SU-DHL-6 (cell line): ENCODE data around the gene SMC4.

ENCODE experiments used
- H2AFZ ChIP-seq: fragments of 200-600 bp; sonication (generic); 2 replicates; pipeline ENCODE4 v1.6.1; 2014; ENCODE audit warnings: low read depth, mild to moderate bottlenecking, moderate library complexity, mixed read lengths, antibody characterized with exemption, low read length; ENCODE audit not compliant: severe bottlenecking
- H3F3A ChIP-seq: fragments of 200-600 bp; shearing (Covaris generic); 2 replicates; pipeline ENCODE4 v1.6.0; 2016; ENCODE audit warnings: antibody characterized with exemption, mild to moderate bottlenecking; ENCODE audit not compliant: insufficient read depth
- H3K27ac ChIP-seq: fragments of 200-600 bp; sonication (generic); 2 replicates; pipeline ENCODE4 v1.5.1; 2016; ENCODE audit warnings: low read depth, mild to moderate bottlenecking, low read length, moderate library complexity, mixed read lengths
- H3K27me3 ChIP-seq: fragments of 200-600 bp; sonication (generic), shearing (Covaris generic); 2 replicates; pipeline ENCODE4 v1.6.0; 2014; ENCODE audit warnings: mild to moderate bottlenecking, low read length
- H3K36me3 ChIP-seq: fragments of 200-600 bp; sonication (generic); 2 replicates; pipeline ENCODE4 v1.6.1; 2014; ENCODE audit warnings: mild to moderate bottlenecking, low read length, mixed read lengths
- H3K4me2 ChIP-seq: fragments of 300-600, 200-600 bp; shearing (Covaris generic), sonication (generic); 2 replicates; pipeline ENCODE4 v1.6.0; 2014; ENCODE audit warnings: low read length, low read depth, mild to moderate bottlenecking; ENCODE audit not compliant: poor library complexity, severe bottlenecking
- H3K4me3 ChIP-seq: fragments of 200-600 bp; sonication (generic); 2 replicates; pipeline ENCODE4 v1.5.1; 2014; ENCODE audit warnings: antibody characterized with exemption, low read length, mild to moderate bottlenecking, mixed read lengths; ENCODE audit not compliant: insufficient read depth, poor library complexity, severe bottlenecking
- H3K79me2 ChIP-seq: fragments of 200-600 bp; sonication (generic); 2 replicates; pipeline ENCODE4 v1.6.1; 2014; ENCODE audit warnings: mild to moderate bottlenecking, low read length, moderate library complexity; ENCODE audit not compliant: insufficient read depth
- H3K9ac ChIP-seq: fragments of 200-600 bp; sonication (generic); 2 replicates; pipeline ENCODE4 v1.7.0; 2014; ENCODE audit warnings: mild to moderate bottlenecking, low read length
- H3K9me2 ChIP-seq: fragments of 200-600 bp; sonication (generic); replicated peaks from 2 replicates; pipeline ENCODE4 v1.6.1; 2014; ENCODE audit warnings: low read length; ENCODE audit not compliant: insufficient read depth
- H3K9me3 ChIP-seq: fragments of 200-600 bp; sonication (generic); 2 replicates; pipeline ENCODE4 v1.6.1; 2014; ENCODE audit warnings: low read length, mixed read lengths; ENCODE audit not compliant: insufficient read depth
- H4K20me1 ChIP-seq: fragments of 200-600 bp; sonication (generic); 2 replicates; pipeline ENCODE4 v1.6.1; 2014; ENCODE audit warnings: low read depth, mild to moderate bottlenecking, antibody characterized with exemption, low read length, moderate library complexity, mixed read lengths
- CTCF ChIP-seq: fragments of 200-600 bp; sonication (generic); IDR thresholded peaks from one replicate; pipeline ENCODE4 v1.5.1; 2017; ENCODE audit warnings: antibody characterized with exemption, mild to moderate bottlenecking, low read length, moderate library complexity; ENCODE audit not compliant: insufficient read depth, poor library complexity, severe bottlenecking
- EZH2phosphoT487 ChIP-seq: fragments of 200-600 bp; sonication (generic), shearing (Covaris generic); conservative IDR thresholded peaks from 2 replicates; pipeline ENCODE4 v1.6.1; 2018; ENCODE audit warnings: mild to moderate bottlenecking, antibody characterized with exemption, low read length, moderate library complexity, mixed read lengths

SMC4 gene

GRCh38 chr3:160470181-160470580 lies 70.7 kb downstream of the SMC4 start:
- Histone ChIP-seq H4K20me1 (no peaks in the 10 kb centered on the region), H3K27ac (no peak overlapping the region), H3K36me3 (no peaks in the 10 kb centered on the region), H3K4me3 (no peak overlapping the region), H3K79me2 (no peaks in the 10 kb centered on the region), H3K9me2 (no peaks in the 10 kb centered on the region), H2AFZ (no peak overlapping the region), H3K9ac (no peak overlapping the region), H3K4me2 (no peak overlapping the region), H3K9me3 (peaks cover 18% of the 10 kb centered on the region; the same call in 1 of the 2 replicates), H3F3A (no peaks in the 10 kb centered on the region), H3K27me3 (peaks cover 3% of the 10 kb centered on the region; the same call in 1 of the 2 replicates)
- no peak for TF ChIP-seq CTCF
- no peak for TF ChIP-seq EZH2phosphoT487

- H3K36me3 ChIP-seq = no peaks in the 10 kb centered on the region
- H3K79me2 ChIP-seq = no peaks in the 10 kb centered on the region
- no peak overlapping the region for H3K4me2 ChIP-seq
- no peak overlapping the region for H3K27ac ChIP-seq
- no peak overlapping the region for H2AFZ ChIP-seq
- H3K9me3 ChIP-seq = peaks cover 18% of the 10 kb centered on the region; the same call in 1 of the 2 replicates
- H3K4me3 ChIP-seq = no peak overlapping the region
- H3K27me3 ChIP-seq = peaks cover 3% of the 10 kb centered on the region; the same call in 1 of the 2 replicates
- H4K20me1 ChIP-seq = no peaks in the 10 kb centered on the region
- H3F3A ChIP-seq = no peaks in the 10 kb centered on the region
- H3K9ac ChIP-seq = no peak overlapping the region
- H3K9me2 ChIP-seq = no peaks in the 10 kb centered on the region
- no peak for TF ChIP-seq EZH2phosphoT487
- TF ChIP-seq CTCF = no peak
Observed at GRCh38 chr3:160471892-160472291, 72.4 kb downstream of the SMC4 start.

GRCh38 chr3:160472344-160472743 lies 72.9 kb downstream of the SMC4 start:
- H3K27ac ChIP-seq = no peak overlapping the region
- H3K4me2 ChIP-seq = no peak overlapping the region

More at GRCh38 chr3:160472344-160472743, 72.9 kb downstream of the SMC4 start:
- Histone ChIP-seq H3K36me3 (no peaks in the 10 kb centered on the region), H3K9ac (no peak overlapping the region), H3F3A (no peaks in the 10 kb centered on the region), H3K9me3 (peaks cover 18% of the 10 kb centered on the region; the same call in 1 of the 2 replicates), H3K9me2 (no peaks in the 10 kb centered on the region), H3K27me3 (peaks cover 3% of the 10 kb centered on the region; the same call in 1 of the 2 replicates), H2AFZ (no peak overlapping the region), H3K79me2 (no peaks in the 10 kb centered on the region), H4K20me1 (no peaks in the 10 kb centered on the region), H3K4me3 (no peak overlapping the region)
- TF ChIP-seq CTCF = no peak
- no peak for TF ChIP-seq EZH2phosphoT487
